HEK293 (cell line): Measurements from ENCODE around the gene ACTG1.

ENCODE experiments used
- CTCF ChIP-seq: fragments of 450-650 bp; formaldehyde crosslinking; IDR thresholded peaks from 2 replicates; pipeline ENCODE4 v1.5.1; 2016; ENCODE audit warnings: missing biosample characterization, missing genetic modification characterization
- KLF1 ChIP-seq: fragments of 450-650 bp; formaldehyde crosslinking; IDR thresholded peaks from 2 replicates; pipeline ENCODE4 v1.5.1; 2016; ENCODE audit warnings: missing biosample characterization, missing genetic modification characterization
- PRDM10 ChIP-seq: fragments of 450-650 bp; formaldehyde crosslinking; IDR thresholded peaks from 2 replicates; pipeline ENCODE4 v1.5.1; 2016; ENCODE audit warnings: missing biosample characterization, missing genetic modification characterization
- SP2 ChIP-seq: fragments of 450-650 bp; formaldehyde crosslinking; IDR thresholded peaks from 2 replicates; pipeline ENCODE4 v1.5.1; 2016; ENCODE audit warnings: missing biosample characterization, missing genetic modification characterization
- ZBTB1 ChIP-seq: fragments of 450-650 bp; formaldehyde crosslinking; IDR thresholded peaks from 2 replicates; pipeline ENCODE4 v1.5.1; 2016; ENCODE audit warnings: missing biosample characterization, missing genetic modification characterization
- ZNF157 ChIP-seq: fragments of 450-650 bp; formaldehyde crosslinking; IDR thresholded peaks from 2 replicates; pipeline ENCODE4 v1.5.1; 2016; ENCODE audit warnings: missing biosample characterization, missing genetic modification characterization
- ZNF175 ChIP-seq: fragments of 450-650 bp; formaldehyde crosslinking; IDR thresholded peaks from 2 replicates; pipeline ENCODE4 v1.5.1; 2016; ENCODE audit warnings: missing biosample characterization, missing genetic modification characterization
- ZNF184 ChIP-seq: fragments of 450-650 bp; IDR thresholded peaks from 2 replicates; pipeline ENCODE4 v1.5.1; 2018; ENCODE audit warnings: missing biosample characterization, mild to moderate bottlenecking, missing genetic modification characterization
- ZNF19 ChIP-seq: fragments of 450-650 bp; formaldehyde crosslinking; IDR thresholded peaks from 2 replicates; pipeline ENCODE4; 2016; ENCODE audit warnings: missing biosample characterization, missing genetic modification characterization, low read depth
- ZNF239 ChIP-seq: fragments of 450-650 bp; formaldehyde crosslinking; IDR thresholded peaks from 2 replicates; pipeline ENCODE4 v1.5.1; 2016; ENCODE audit warnings: missing biosample characterization, missing genetic modification characterization
- ZNF292 ChIP-seq: fragments of 450-650 bp; formaldehyde crosslinking; IDR thresholded peaks from 2 replicates; pipeline ENCODE4 v1.5.1; 2016; ENCODE audit warnings: low read depth, missing biosample characterization, missing genetic modification characterization, borderline replicate concordance
- ZNF510 ChIP-seq: fragments of 450-650 bp; formaldehyde crosslinking; IDR thresholded peaks from 2 replicates; pipeline ENCODE4 v1.5.1; 2018; ENCODE audit warnings: mild to moderate bottlenecking, missing genetic modification characterization, missing biosample characterization; ENCODE audit not compliant: insufficient replicate concordance
- ZNF549 ChIP-seq: fragments of 450-650 bp; IDR thresholded peaks from 2 replicates; pipeline ENCODE4 v1.5.1; 2018; ENCODE audit warnings: missing biosample characterization, missing genetic modification characterization, mild to moderate bottlenecking, inconsistent platforms, moderate library complexity

GRCh38 chr17:81523402-81524038, 10.9 kb upstream of the ACTG1 start:
- TF ChIP-seq ZBTB1 (tag by site-specific recombination) (no peak), ZNF239 (tag by site-specific recombination) (no peak), CTCF (tag by site-specific recombination) (0 out of 2 replicates have a peak, but pooled peaks have one; percentile 28), ZNF510 (tag by site-specific recombination) (no peak), KLF1 (no peak), ZNF549 (tag by site-specific recombination) (no peak), SP2 (no peak), ZNF292 (no peak), ZNF19 (tag by site-specific recombination) (no peak), ZNF184 (no peak), ZNF157 (tag by site-specific recombination) (no peak), PRDM10 (tag by site-specific recombination) (no peak), ZNF175 (tag by site-specific recombination) (no peak)
